Stomach (tissue), 4 donors: ENCODE measurements around the gene TTC17.

Experiments used
- CTCF ChIP-seq, 7 experiments: fragments of 450-650 bp in 4 of 7; fragments of 200-600 bp in 3 of 7; sonication (generic) in 3 of 7; IDR thresholded peaks; one replicate each; pipeline ENCODE4 v1.5.1; 2016 to 2019; ENCODE audit warnings: antibody characterized with exemption in 7 of 7, control low read depth in 2 of 7, mild to moderate bottlenecking in 1 of 7
- EP300 ChIP-seq: sonication (generic); formaldehyde crosslinking; IDR thresholded peaks from one replicate; pipeline ENCODE4 v1.6.1; 2017; ENCODE audit warnings: antibody characterized with exemption
- POLR2A ChIP-seq, 4 donors: fragments of 450-650 bp; IDR thresholded peaks; one replicate each; pipeline ENCODE4 v1.6.1; 2016; ENCODE audit warnings: antibody characterized with exemption in 4 of 4, control low read depth in 2 of 4, mild to moderate bottlenecking in 1 of 4, moderate library complexity in 1 of 4

GRCh38 chr11:43410394-43410793 is 51.7 kb downstream of the TTC17 start:
- TF ChIP-seq CTCF (IDR thresholded peaks at IDR 0.05) = no peak
- no peak for TF ChIP-seq POLR2A (IDR thresholded peaks at IDR 0.05)
- no peak for TF ChIP-seq EP300
